Endothelial cell of umbilical vein (primary cell): ENCODE data around the gene PPAN. TPM values are rescaled to one million over a fixed set of nuclear protein-coding genes. Genes with fewer than 3 reads are reported as not detected.

Experiments
- BruUV-seq: library from RNA; stranded (reverse); fragments of 400-500 nt; replicated peaks from 2 replicates; lab custom pipeline; 2021; lab: Mats Ljungman, UMichigan
- CTCF ChIA-PET: fragments of 300-600, 350-600 bp; sonication (Branson Sonifier 250); formaldehyde crosslinking; loops from one replicate; lab custom pipeline; 2021; ENCODE audit warnings: antibody characterized with exemption, inconsistent platforms; lab: Charles Lee
- POLR2A ChIA-PET: fragments of 300-600, 350-600 bp; sonication (Branson Sonifier 250); formaldehyde crosslinking; loops from one replicate; lab custom pipeline; 2021; ENCODE audit warnings: antibody characterized with exemption, inconsistent platforms; lab: Charles Lee
- DNase-seq: peaks from one replicate; pipeline ENCODE4 v3.0.0-alpha.2; 2011; ENCODE audit warnings: low read depth, low spot score
- FAIRE-seq: peaks from 2 replicates; lab custom pipeline; 2011; peaks lifted over from hg19 to GRCh38; lab: Jason Lieb, UNC
- H2AFZ ChIP-seq: 2 replicates; pipeline ENCODE4 v1.6.0; 2012; ENCODE audit warnings: low read depth, low read length, control low read depth, inconsistent platforms
- H3K27ac ChIP-seq: 2 replicates; pipeline ENCODE4 v1.5.1; 2011; ENCODE audit warnings: low read depth, mild to moderate bottlenecking, control low read depth, low read length, moderate library complexity; ENCODE audit not compliant: insufficient read depth
- H3K27me3 ChIP-seq, 2 experiments: 2 replicates each; pipeline versions ENCODE4 v1.6.0 to v1.6.1; 2011; ENCODE audit warnings: low read length in 2 of 2, mixed read lengths in 1 of 2; ENCODE audit not compliant: control insufficient read depth in 2 of 2, insufficient read depth in 2 of 2
- H3K36me3 ChIP-seq, 2 experiments: 2 replicates in 1 of 2; 3 replicates in 1 of 2; pipeline ENCODE4 v1.5.1; 2011; ENCODE audit warnings: low read length in 2 of 2, mild to moderate bottlenecking in 1 of 2, moderate library complexity in 1 of 2; ENCODE audit not compliant: control insufficient read depth in 2 of 2, insufficient read depth in 2 of 2; ENCODE audit errors: extremely low read depth in 1 of 2
- H3K4me1 ChIP-seq: 3 replicates; pipeline ENCODE4 v1.5.1; 2011; ENCODE audit warnings: mild to moderate bottlenecking, low read length; ENCODE audit not compliant: control insufficient read depth, insufficient read depth; ENCODE audit errors: extremely low read depth
- H3K4me2 ChIP-seq: 2 replicates; pipeline ENCODE4 v1.6.1; 2011; ENCODE audit warnings: low read length, control low read depth, mixed read lengths; ENCODE audit not compliant: insufficient read depth
- H3K4me3 ChIP-seq, 3 experiments: fragments of 200-600 bp in 1 of 3; sonication (generic), shearing (Covaris generic) in 1 of 3; replicated peaks in 1 of 3; 2 replicates each; pipeline ENCODE4 v1.5.1; 2011 to 2016; ENCODE audit warnings: control low read depth in 3 of 3, low read length in 3 of 3, mild to moderate bottlenecking in 2 of 3, inconsistent platforms in 1 of 3, low read depth in 1 of 3, moderate library complexity in 1 of 3; ENCODE audit not compliant: insufficient read depth in 1 of 3
- H3K79me2 ChIP-seq: 2 replicates; pipeline ENCODE4 v1.6.0; 2012; ENCODE audit warnings: low read length, inconsistent platforms; ENCODE audit not compliant: control insufficient read depth, insufficient read depth
- H3K9ac ChIP-seq: replicated peaks from 2 replicates; pipeline ENCODE3; 2011; ENCODE audit warnings: low read length, control low read depth; ENCODE audit not compliant: insufficient read depth; ENCODE audit errors: extremely low read depth
- H3K9me1 ChIP-seq: replicated peaks from 3 replicates; pipeline ENCODE4 v1.6.0; 2011; ENCODE audit warnings: mild to moderate bottlenecking, low read length; ENCODE audit not compliant: control insufficient read depth, insufficient read depth; ENCODE audit errors: extremely low read depth
- H3K9me3 ChIP-seq: replicated peaks from 2 replicates; pipeline ENCODE4 v1.5.1; 2012; ENCODE audit warnings: low read length, inconsistent platforms; ENCODE audit not compliant: control insufficient read depth, insufficient read depth
- H4K20me1 ChIP-seq: replicated peaks from 2 replicates; pipeline ENCODE3; 2011; ENCODE audit warnings: mild to moderate bottlenecking, low read length; ENCODE audit not compliant: control insufficient read depth, insufficient read depth; ENCODE audit errors: extremely low read depth
- EZH2 ChIP-seq: IDR thresholded peaks from 2 replicates; pipeline ENCODE4 v1.6.1; 2012; ENCODE audit warnings: borderline replicate concordance, low read depth, mild to moderate bottlenecking, moderate library complexity, low read length, inconsistent platforms; ENCODE audit not compliant: severe bottlenecking
- FOS ChIP-seq: IDR thresholded peaks from 2 replicates; pipeline ENCODE4 v1.6.1; 2011; ENCODE audit warnings: mild to moderate bottlenecking, low read length, moderate library complexity, borderline replicate concordance; ENCODE audit not compliant: insufficient read depth
- GATA2 ChIP-seq: IDR thresholded peaks from 2 replicates; pipeline ENCODE4 v1.7.0; 2011; ENCODE audit warnings: low read depth, mild to moderate bottlenecking, moderate library complexity, mixed read lengths, low read length; ENCODE audit not compliant: insufficient read length, insufficient read depth
- JUN ChIP-seq: IDR thresholded peaks from 2 replicates; pipeline ENCODE4 v1.6.1; 2011; ENCODE audit warnings: borderline replicate concordance, low read depth; ENCODE audit not compliant: insufficient read length, insufficient read depth
- MYC ChIP-seq: IDR thresholded peaks from one replicate; pipeline ENCODE4 v1.6.1; 2011; ENCODE audit warnings: mild to moderate bottlenecking, low read depth, low read length
- POLR2A ChIP-seq: IDR thresholded peaks from 2 replicates; pipeline ENCODE4 v1.6.1; 2012; ENCODE audit warnings: low read depth, mild to moderate bottlenecking, control low read depth, low read length
- POLR2AphosphoS5 ChIP-seq: IDR thresholded peaks from 2 replicates; pipeline ENCODE4 v1.6.1; 2012; ENCODE audit warnings: low read depth, mild to moderate bottlenecking, control low read depth, low read length, moderate library complexity; ENCODE audit not compliant: insufficient read depth
- dilution Hi-C: fragments of 300-500 bp; cut with MboI; formaldehyde crosslinking; loops from one replicate; pipeline ENCODE4 v1.15.0; 2019; ENCODE audit warnings: low sequenced_read_pairs; ENCODE audit not compliant: extremely low pct_ligation_motif_present
- intact Hi-C: fragments of 100-400 bp; cut with micrococcal nuclease; formaldehyde crosslinking; loops from one replicate; pipeline ENCODE4 v1.10.0; 2022
- polyA plus RNA-seq, 4 experiments: library from polyadenylated mRNA; depleted of rRNA in 3 of 4; stranded (reverse) in 3 of 4; unstranded in 1 of 4; fragments of >200 nt; gene quantifications; 2 replicates each; pipeline versions ENCODE4 v1.2.1 to v1.2.3, GENCODE V29; 2011 to 2012; ENCODE audit warnings: missing spikeins in 1 of 4
- total RNA-seq: library from RNA; stranded (reverse); gene quantifications from 2 replicates; pipeline ENCODE4 v1.2.3, GENCODE V29; 2021
- TF ChIP-seq, protein P1 (sequence below): IDR thresholded peaks from 2 replicates; pipeline ENCODE4 v1.6.1; 2011; ENCODE audit not compliant: insufficient read depth, insufficient read length
- TF ChIP-seq, protein P2 (sequence below), 2 donors: IDR thresholded peaks; 1 replicate in 1 of 2; 2 replicates in 1 of 2; pipeline ENCODE4 v1.5.1; 2011; ENCODE audit warnings: low read length in 2 of 2, mild to moderate bottlenecking in 2 of 2, moderate library complexity in 2 of 2, control low read depth in 1 of 2, inconsistent platforms in 1 of 2, low read depth in 1 of 2; ENCODE audit not compliant: insufficient read depth in 1 of 2; ENCODE audit errors: extremely low read depth in 1 of 2

PPAN gene
- total and polyA plus RNA-seq, 2 donors (not counting 3 experiments of a cell fraction or from before 2014, with no cell fraction given), result 27.6 to 51.6 TPM

DNA sequence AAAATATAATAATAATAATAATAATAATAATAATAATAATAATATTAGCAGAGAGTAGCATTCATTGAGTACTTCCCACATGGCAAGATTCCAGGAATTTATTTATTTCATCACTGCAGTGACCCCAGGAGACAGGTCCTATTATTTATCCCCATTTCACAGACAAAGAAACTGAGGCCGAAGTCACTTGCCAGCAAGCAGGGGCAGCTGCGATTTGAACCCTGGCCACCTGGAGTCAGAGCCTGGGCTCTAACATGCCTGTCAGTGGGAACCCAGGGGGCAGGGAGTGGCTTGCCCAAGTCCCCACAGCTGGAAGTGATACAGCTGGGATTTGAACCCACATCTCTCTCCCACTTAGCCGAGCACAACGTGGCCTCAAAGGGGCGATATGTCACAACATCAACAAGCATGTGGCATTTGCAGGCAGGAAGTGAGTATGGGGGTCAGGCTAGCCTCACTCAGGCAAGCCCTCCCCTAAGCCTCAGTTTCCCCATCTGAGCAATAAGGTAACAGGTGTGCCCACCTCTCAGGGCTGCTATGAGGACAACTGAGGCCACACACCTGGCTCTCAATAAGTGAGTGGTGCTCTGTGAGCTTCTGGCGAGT lies 17.1 kb upstream of the PPAN start:
- DNase-seq (no peak), FAIRE-seq (no peak)
- intact Hi-C loops (no loop called here), dilution Hi-C loops (no loop called here)
- POLR2A ChIA-PET, result no interaction called here
- H3K79me2 ChIP-seq, result no peaks in the 10 kb centered on the region
- H2AFZ ChIP-seq, result no peak overlapping the region
- BruUV-seq, result no TSS peak
- no peaks in the 10 kb centered on the region for H3K27me3 ChIP-seq
- no peak overlapping the region for H3K4me3 ChIP-seq
- TF ChIP-seq, protein P1, sequence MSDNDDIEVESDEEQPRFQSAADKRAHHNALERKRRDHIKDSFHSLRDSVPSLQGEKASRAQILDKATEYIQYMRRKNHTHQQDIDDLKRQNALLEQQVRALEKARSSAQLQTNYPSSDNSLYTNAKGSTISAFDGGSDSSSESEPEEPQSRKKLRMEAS, result no peak
- TF ChIP-seq POLR2A (no peak), EZH2 (no peak), POLR2AphosphoS5 (no peak), GATA2 (no peak), FOS (no peak), MYC (no peak), JUN (no peak)
- TF ChIP-seq, protein P2, sequence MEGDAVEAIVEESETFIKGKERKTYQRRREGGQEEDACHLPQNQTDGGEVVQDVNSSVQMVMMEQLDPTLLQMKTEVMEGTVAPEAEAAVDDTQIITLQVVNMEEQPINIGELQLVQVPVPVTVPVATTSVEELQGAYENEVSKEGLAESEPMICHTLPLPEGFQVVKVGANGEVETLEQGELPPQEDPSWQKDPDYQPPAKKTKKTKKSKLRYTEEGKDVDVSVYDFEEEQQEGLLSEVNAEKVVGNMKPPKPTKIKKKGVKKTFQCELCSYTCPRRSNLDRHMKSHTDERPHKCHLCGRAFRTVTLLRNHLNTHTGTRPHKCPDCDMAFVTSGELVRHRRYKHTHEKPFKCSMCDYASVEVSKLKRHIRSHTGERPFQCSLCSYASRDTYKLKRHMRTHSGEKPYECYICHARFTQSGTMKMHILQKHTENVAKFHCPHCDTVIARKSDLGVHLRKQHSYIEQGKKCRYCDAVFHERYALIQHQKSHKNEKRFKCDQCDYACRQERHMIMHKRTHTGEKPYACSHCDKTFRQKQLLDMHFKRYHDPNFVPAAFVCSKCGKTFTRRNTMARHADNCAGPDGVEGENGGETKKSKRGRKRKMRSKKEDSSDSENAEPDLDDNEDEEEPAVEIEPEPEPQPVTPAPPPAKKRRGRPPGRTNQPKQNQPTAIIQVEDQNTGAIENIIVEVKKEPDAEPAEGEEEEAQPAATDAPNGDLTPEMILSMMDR (IDR thresholded peaks at IDR 0.05; ENCODE audit: extremely low read depth in 1 of 2, insufficient read depth in 1 of 2, low read depth in 1 of 2, low read length in 2 of 2), result no peak
- no peak overlapping the region for H3K9ac ChIP-seq
- no peak overlapping the region for H3K4me2 ChIP-seq
- H3K9me1 ChIP-seq, result no peaks in the 10 kb centered on the region
- peaks cover 0 to 18% of the 10 kb centered on the region in 2 experiments for H3K36me3 ChIP-seq
- H3K9me3 ChIP-seq, result no peaks in the 10 kb centered on the region
- CTCF ChIA-PET, result no interaction called here
- H3K27ac ChIP-seq, result no peak overlapping the region
- H3K4me1 ChIP-seq, result peaks cover 2% of the 10 kb centered on the region
- H4K20me1 ChIP-seq, result no peaks in the 10 kb centered on the region
